ENCODE measurements around the gene POU2F3.

POU2F3 gene

DNA sequence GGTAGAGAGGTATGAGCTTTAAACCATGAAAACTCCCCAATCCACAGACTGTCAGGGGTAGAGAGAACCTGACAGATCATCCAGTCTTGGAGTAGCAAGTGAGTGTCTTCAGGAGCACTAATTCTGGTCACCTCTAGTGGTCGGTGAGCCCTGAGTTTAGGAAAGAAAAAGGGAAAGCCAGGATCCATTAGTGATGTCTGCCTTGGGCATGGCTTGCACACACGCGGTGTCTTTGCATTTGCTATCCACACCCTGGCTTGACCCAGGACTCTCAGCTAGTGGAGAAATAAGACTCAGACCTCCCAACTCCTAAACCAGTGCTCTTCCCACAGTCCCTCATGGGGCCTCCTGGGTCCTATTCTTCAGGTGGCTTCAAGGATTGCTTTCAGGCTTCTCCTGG is 19.3 kb downstream of the POU2F3 start:
- no peak overlapping the region for H3K4me3 ChIP-seq (ENCODE audit: low read length)
- no peak overlapping the region for H3K4me2 ChIP-seq (ENCODE audit: low read length)
- peaks cover 74% of the 10 kb centered on the region for H3K27me3 ChIP-seq (ENCODE audit: low read depth, low read length)
- no peaks in the 10 kb centered on the region for H3K9me3 ChIP-seq (ENCODE audit: insufficient read depth, low read length)
- TF ChIP-seq EZH2phosphoT487 (IDR thresholded peaks at IDR 0.05; ENCODE audit: low read depth): no peak
- TF ChIP-seq, protein P1, sequence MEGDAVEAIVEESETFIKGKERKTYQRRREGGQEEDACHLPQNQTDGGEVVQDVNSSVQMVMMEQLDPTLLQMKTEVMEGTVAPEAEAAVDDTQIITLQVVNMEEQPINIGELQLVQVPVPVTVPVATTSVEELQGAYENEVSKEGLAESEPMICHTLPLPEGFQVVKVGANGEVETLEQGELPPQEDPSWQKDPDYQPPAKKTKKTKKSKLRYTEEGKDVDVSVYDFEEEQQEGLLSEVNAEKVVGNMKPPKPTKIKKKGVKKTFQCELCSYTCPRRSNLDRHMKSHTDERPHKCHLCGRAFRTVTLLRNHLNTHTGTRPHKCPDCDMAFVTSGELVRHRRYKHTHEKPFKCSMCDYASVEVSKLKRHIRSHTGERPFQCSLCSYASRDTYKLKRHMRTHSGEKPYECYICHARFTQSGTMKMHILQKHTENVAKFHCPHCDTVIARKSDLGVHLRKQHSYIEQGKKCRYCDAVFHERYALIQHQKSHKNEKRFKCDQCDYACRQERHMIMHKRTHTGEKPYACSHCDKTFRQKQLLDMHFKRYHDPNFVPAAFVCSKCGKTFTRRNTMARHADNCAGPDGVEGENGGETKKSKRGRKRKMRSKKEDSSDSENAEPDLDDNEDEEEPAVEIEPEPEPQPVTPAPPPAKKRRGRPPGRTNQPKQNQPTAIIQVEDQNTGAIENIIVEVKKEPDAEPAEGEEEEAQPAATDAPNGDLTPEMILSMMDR (IDR thresholded peaks at IDR 0.05; ENCODE audit: low read depth, low read length): no peak
- H3K79me2 ChIP-seq (ENCODE audit: low read length): no peaks in the 10 kb centered on the region
- H2AFZ ChIP-seq (ENCODE audit: low read depth, low read length): no peak overlapping the region
- H4K20me1 ChIP-seq (ENCODE audit: insufficient read depth, low read length): no peaks in the 10 kb centered on the region; the same call in 1 of the 2 replicates
- H3K27ac ChIP-seq (ENCODE audit: low read length): no peak overlapping the region
- no peak overlapping the region for H3K9ac ChIP-seq (ENCODE audit: low read length)
- H3K4me1 ChIP-seq (ENCODE audit: low read length): peaks cover 23% of the 10 kb centered on the region
- H3K36me3 ChIP-seq (replicated peaks; ENCODE audit: low read depth, low read length): no peaks in the 10 kb centered on the region

- no peak overlapping the region for H3K4me3 ChIP-seq (ENCODE audit: low read length)
- no peaks in the 10 kb centered on the region for H3K36me3 ChIP-seq (replicated peaks; ENCODE audit: low read depth, low read length)
- H3K9me3 ChIP-seq (ENCODE audit: insufficient read depth, low read length): no peaks in the 10 kb centered on the region
- peaks cover 18% of the 10 kb centered on the region for H3K4me1 ChIP-seq (ENCODE audit: low read length)
- H4K20me1 ChIP-seq (ENCODE audit: insufficient read depth, low read length): no peaks in the 10 kb centered on the region; the same call in 1 of the 2 replicates
- no peak overlapping the region for H2AFZ ChIP-seq (ENCODE audit: low read depth, low read length)
- TF ChIP-seq, protein P1 (IDR thresholded peaks at IDR 0.05; ENCODE audit: low read depth, low read length): no peak
- TF ChIP-seq EZH2phosphoT487 (IDR thresholded peaks at IDR 0.05; ENCODE audit: low read depth): no peak
- no peak overlapping the region for H3K4me2 ChIP-seq (ENCODE audit: low read length)
- H3K27ac ChIP-seq (ENCODE audit: low read length): no peak overlapping the region
- no peaks in the 10 kb centered on the region for H3K79me2 ChIP-seq (ENCODE audit: low read length)
- H3K27me3 ChIP-seq (ENCODE audit: low read depth, low read length): peaks cover 69% of the 10 kb centered on the region
- H3K9ac ChIP-seq (ENCODE audit: low read length): no peak overlapping the region
Observed at GRCh38 chr11:120259988-120260565, 20.1 kb downstream of the POU2F3 start.

GRCh38 chr11:120260616-120261015 is 20.7 kb downstream of the POU2F3 start:
- Histone ChIP-seq H3K4me2 (ENCODE audit: low read length) (no peak overlapping the region), H3K9ac (ENCODE audit: low read length) (no peak overlapping the region), H3K27me3 (ENCODE audit: low read depth, low read length) (peaks cover 69% of the 10 kb centered on the region), H4K20me1 (ENCODE audit: insufficient read depth, low read length) (no peaks in the 10 kb centered on the region; the same call in 1 of the 2 replicates), H3K79me2 (ENCODE audit: low read length) (no peaks in the 10 kb centered on the region), H3K4me1 (ENCODE audit: low read length) (peaks cover 13% of the 10 kb centered on the region), H2AFZ (ENCODE audit: low read depth, low read length) (no peak overlapping the region), H3K36me3 (replicated peaks; ENCODE audit: low read depth, low read length) (no peaks in the 10 kb centered on the region), H3K27ac (ENCODE audit: low read length) (no peak overlapping the region), H3K9me3 (ENCODE audit: insufficient read depth, low read length) (no peaks in the 10 kb centered on the region), H3K4me3 (ENCODE audit: low read length) (no peak overlapping the region)
- TF ChIP-seq EZH2phosphoT487 (IDR thresholded peaks at IDR 0.05; ENCODE audit: low read depth): no peak

- Histone ChIP-seq H3K27ac (ENCODE audit: low read length) (no peak overlapping the region), H3K27me3 (ENCODE audit: low read depth, low read length) (peaks cover 69% of the 10 kb centered on the region), H4K20me1 (ENCODE audit: insufficient read depth, low read length) (no peaks in the 10 kb centered on the region; the same call in 1 of the 2 replicates), H2AFZ (ENCODE audit: low read depth, low read length) (no peak overlapping the region), H3K36me3 (replicated peaks; ENCODE audit: low read depth, low read length) (no peaks in the 10 kb centered on the region), H3K4me2 (ENCODE audit: low read length) (no peak overlapping the region), H3K9me3 (ENCODE audit: insufficient read depth, low read length) (no peaks in the 10 kb centered on the region), H3K4me1 (ENCODE audit: low read length) (peaks cover 9% of the 10 kb centered on the region), H3K4me3 (ENCODE audit: low read length) (no peak overlapping the region), H3K79me2 (ENCODE audit: low read length) (no peaks in the 10 kb centered on the region), H3K9ac (ENCODE audit: low read length) (no peak overlapping the region)
- TF ChIP-seq, protein P1 (IDR thresholded peaks at IDR 0.05; ENCODE audit: low read depth, low read length): no peak
- TF ChIP-seq EZH2phosphoT487 (IDR thresholded peaks at IDR 0.05; ENCODE audit: low read depth): no peak
Observed at GRCh38 chr11:120261321-120261720, 21.4 kb downstream of the POU2F3 start.
